BLaER1 (cell line): Measurements from ENCODE around the gene CHI3L1.

Experiments
- H3K27ac ChIP-seq: shearing (Covaris generic); formaldehyde crosslinking; 2 replicates; pipeline ENCODE4 v1.8.1; 2022
- H3K27me3 ChIP-seq: shearing (Covaris generic); formaldehyde crosslinking; 2 replicates; pipeline ENCODE4 v1.8.1; 2022
- H3K36me3 ChIP-seq: shearing (Covaris generic); formaldehyde crosslinking; 2 replicates; pipeline ENCODE4 v1.8.1; 2022
- H3K4me1 ChIP-seq: shearing (Covaris generic); formaldehyde crosslinking; 2 replicates; pipeline ENCODE4 v1.8.1; 2022
- H3K4me2 ChIP-seq: shearing (Covaris generic); formaldehyde crosslinking; 2 replicates; pipeline ENCODE4 v1.8.1; 2022
- H3K4me3 ChIP-seq: shearing (Covaris generic); formaldehyde crosslinking; 2 replicates; pipeline ENCODE4 v1.8.1; 2022
- H3K9ac ChIP-seq: shearing (Covaris generic); formaldehyde crosslinking; 2 replicates; pipeline ENCODE4 v1.8.1; 2022
- H3K9me3 ChIP-seq: shearing (Covaris generic); formaldehyde crosslinking; 2 replicates; pipeline ENCODE4 v1.8.1; 2022
- H4K20me1 ChIP-seq: shearing (Covaris generic); formaldehyde crosslinking; 2 replicates; pipeline ENCODE4 v1.8.1; 2022
- Cebpa-rat ChIP-seq: shearing (Covaris generic); IDR thresholded peaks from 2 replicates; pipeline ENCODE4 v1.8.1; 2022

The CHI3L1 gene

GRCh38 chr1:203130358-203130985 is 56.0 kb downstream of the CHI3L1 start:
- Histone ChIP-seq H3K4me3 (no peak overlapping the region), H3K9me3 (no peaks in the 10 kb centered on the region), H3K27ac (no peak overlapping the region), H3K9ac (no peak overlapping the region), H3K4me1 (peaks cover 88% of the 10 kb centered on the region), H3K27me3 (peaks cover 42% of the 10 kb centered on the region), H3K36me3 (no peaks in the 10 kb centered on the region), H3K4me2 (peak overlapping the region; percentile 35; the same call in 1 of the 2 replicates), H4K20me1 (no peaks in the 10 kb centered on the region)
- TF ChIP-seq Cebpa-rat = no peak

- Histone ChIP-seq H3K4me1 (peaks cover 88% of the 10 kb centered on the region), H3K4me3 (no peak overlapping the region), H3K36me3 (no peaks in the 10 kb centered on the region), H3K9me3 (no peaks in the 10 kb centered on the region), H3K27me3 (peaks cover 44% of the 10 kb centered on the region), H3K27ac (no peak overlapping the region), H3K4me2 (peak overlapping the region; percentile 35; the same call in 1 of the 2 replicates), H3K9ac (no peak overlapping the region), H4K20me1 (no peaks in the 10 kb centered on the region)
- TF ChIP-seq Cebpa-rat = no peak
These were observed 56.8 kb downstream of the CHI3L1 start for GRCh38 chr1:203129501-203130231.
